Mesendoderm (in vitro differentiated cells): ENCODE data around the gene UBXN4.

Experiments
- DNase-seq: peaks from one replicate; pipeline ENCODE4 v3.0.0; 2013
- H2AK5ac ChIP-seq: 2 replicates; pipeline ENCODE4 v1.6.1; 2013; ENCODE audit warnings: low read length, inconsistent platforms
- H2BK120ac ChIP-seq: 2 replicates; pipeline ENCODE4 v1.6.1; 2013; ENCODE audit warnings: low read depth, mild to moderate bottlenecking, low read length, moderate library complexity, mixed read lengths
- H2BK15ac ChIP-seq: replicated peaks from 2 replicates; pipeline ENCODE4 v1.6.1; 2013; ENCODE audit warnings: low read depth, mild to moderate bottlenecking, moderate library complexity
- H2BK5ac ChIP-seq: 2 replicates; pipeline ENCODE4 v1.6.1; 2013; ENCODE audit warnings: low read length, inconsistent platforms
- H3K18ac ChIP-seq: 2 replicates; pipeline ENCODE4 v1.6.1; 2013; ENCODE audit warnings: mild to moderate bottlenecking, low read length, mixed read lengths
- H3K23ac ChIP-seq: one replicate; pipeline ENCODE4 v1.6.1; 2013; ENCODE audit warnings: low read length
- H3K27ac ChIP-seq: 2 replicates; pipeline ENCODE4 v1.5.1; 2013; ENCODE audit warnings: low read depth, mild to moderate bottlenecking, inconsistent platforms, low read length, moderate library complexity
- H3K27me3 ChIP-seq: 2 replicates; pipeline ENCODE4 v1.6.1; 2013; ENCODE audit warnings: low read length, control low read depth, mild to moderate bottlenecking, inconsistent platforms; ENCODE audit not compliant: insufficient read depth, poor library complexity
- H3K36me3 ChIP-seq: 2 replicates; pipeline ENCODE4 v1.6.1; 2013; ENCODE audit warnings: low read length, inconsistent platforms; ENCODE audit not compliant: control insufficient read depth, insufficient read depth
- H3K4ac ChIP-seq: one replicate; pipeline ENCODE4 v1.6.1; 2013; ENCODE audit warnings: low read depth, mild to moderate bottlenecking, low read length, moderate library complexity
- H3K4me1 ChIP-seq: 2 replicates; pipeline ENCODE4 v1.6.1; 2013; ENCODE audit warnings: low read depth, low read length, inconsistent platforms; ENCODE audit not compliant: control insufficient read depth
- H3K4me2 ChIP-seq: 2 replicates; pipeline ENCODE4 v1.6.1; 2013; ENCODE audit warnings: low read length
- H3K4me3 ChIP-seq: 2 replicates; pipeline ENCODE4 v1.5.1; 2013; ENCODE audit warnings: mild to moderate bottlenecking, low read length
- H3K56ac ChIP-seq: one replicate; pipeline ENCODE4 v1.6.1; 2013; ENCODE audit warnings: low read length
- H3K79me1 ChIP-seq: 2 replicates; pipeline ENCODE4 v1.6.1; 2013; ENCODE audit warnings: low read length, inconsistent platforms
- H3K79me2 ChIP-seq: 2 replicates; pipeline ENCODE4 v1.6.1; 2013; ENCODE audit warnings: mild to moderate bottlenecking, low read length; ENCODE audit not compliant: control insufficient read depth, insufficient read depth
- H3K9ac ChIP-seq: 2 replicates; pipeline ENCODE4 v1.6.1; 2013; ENCODE audit warnings: low read length, inconsistent platforms
- H4K5ac ChIP-seq: one replicate; pipeline ENCODE4 v1.6.1; 2013; ENCODE audit warnings: low read length
- H4K8ac ChIP-seq: one replicate; pipeline ENCODE4 v1.6.1; 2013; ENCODE audit warnings: low read depth, mild to moderate bottlenecking, control low read depth, low read length, moderate library complexity
- WGBS: extraction: QIAGEN DNeasy Blood & Tissue Kit; methylation state at CpG from one replicate; pipeline ENCODE4 v1.1.7; 2013; ENCODE audit warnings: low lambda C conversion rate, missing lambda C conversion rate; ENCODE audit not compliant: insufficient coverage; ENCODE audit errors: extremely low coverage; 5-methylcytosine and 5-hydroxymethylcytosine counted together

UBXN4 gene

DNA sequence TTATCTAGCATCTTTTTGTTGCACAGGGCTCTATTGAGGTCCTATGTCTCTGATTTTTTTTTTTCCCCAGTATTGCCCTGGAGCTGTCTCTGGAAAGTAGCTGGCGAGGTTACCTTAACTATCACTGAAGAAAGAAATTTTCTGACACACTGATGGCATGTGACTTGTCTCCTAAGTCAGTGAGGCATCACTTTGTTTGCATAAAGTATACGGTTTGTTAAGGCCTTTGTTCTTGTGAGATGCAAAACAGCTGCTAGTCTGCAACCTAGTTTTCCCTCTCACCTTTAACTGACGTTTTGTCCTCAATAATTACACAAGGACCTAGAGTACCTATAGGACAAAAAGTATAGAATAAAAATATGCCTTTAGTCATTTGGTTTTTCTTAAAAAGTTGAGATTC is 41.8 kb downstream of the UBXN4 start:
- Histone ChIP-seq H3K56ac (no peak overlapping the region), H3K23ac (no peak overlapping the region), H3K36me3 (peaks cover 2% of the 10 kb centered on the region), H3K27ac (no peak overlapping the region), H3K27me3 (no peaks in the 10 kb centered on the region), H2BK120ac (no peak overlapping the region), H3K9ac (no peak overlapping the region), H2BK5ac (no peak overlapping the region), H3K4ac (no peak overlapping the region), H3K4me3 (no peak overlapping the region), H2BK15ac (no peak overlapping the region), H3K18ac (no peak overlapping the region), H4K5ac (no peak overlapping the region), H4K8ac (no peak overlapping the region), H3K79me1 (no peaks in the 10 kb centered on the region), H3K4me2 (no peak overlapping the region), H3K4me1 (no peaks in the 10 kb centered on the region), H3K79me2 (no peaks in the 10 kb centered on the region), H2AK5ac (no peak overlapping the region)
- no peak for DNase-seq
- WGBS, result no CpG with 5 or more reads among the region's 3 CpGs

DNA sequence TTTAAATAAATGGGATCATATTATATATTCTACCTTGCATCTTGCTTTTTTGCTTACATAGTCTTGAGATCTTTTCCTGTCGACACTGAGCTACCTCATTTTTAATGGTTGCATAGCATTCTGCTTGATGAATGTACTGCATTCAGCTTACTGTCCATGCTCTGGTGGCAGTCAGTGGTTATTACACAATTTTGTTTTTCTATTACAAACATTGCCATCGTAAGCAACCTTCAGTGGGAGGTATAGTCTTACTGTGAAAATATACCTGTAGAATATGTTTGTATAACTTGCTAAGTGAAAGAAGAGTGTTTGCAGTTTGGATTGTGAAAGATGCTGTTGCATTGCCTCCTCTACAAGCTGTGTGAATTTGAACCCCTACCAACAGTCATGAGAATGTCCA is 43.4 kb downstream of the UBXN4 start:
- no peak for DNase-seq
- Histone ChIP-seq H2BK5ac (no peak overlapping the region), H3K9ac (no peak overlapping the region), H3K4me1 (no peaks in the 10 kb centered on the region), H3K4ac (no peak overlapping the region), H3K27ac (no peak overlapping the region), H3K79me1 (no peaks in the 10 kb centered on the region), H2BK15ac (no peak overlapping the region), H4K8ac (no peak overlapping the region), H3K36me3 (peaks cover 2% of the 10 kb centered on the region), H3K56ac (no peak overlapping the region), H3K4me2 (no peak overlapping the region), H2AK5ac (no peak overlapping the region), H3K79me2 (no peaks in the 10 kb centered on the region), H2BK120ac (no peak overlapping the region), H3K27me3 (no peaks in the 10 kb centered on the region), H3K4me3 (no peak overlapping the region), H4K5ac (no peak overlapping the region), H3K18ac (no peak overlapping the region), H3K23ac (no peak overlapping the region)
- WGBS, result no CpG with 5 or more reads among the region's 2 CpGs

GRCh38 chr2:135786823-135787222 is 45.2 kb downstream of the UBXN4 start:
- Histone ChIP-seq H3K27me3 (no peaks in the 10 kb centered on the region), H3K23ac (no peak overlapping the region), H2AK5ac (no peak overlapping the region), H3K4me3 (no peak overlapping the region), H3K36me3 (peaks cover 2% of the 10 kb centered on the region), H2BK5ac (no peak overlapping the region), H3K79me1 (no peaks in the 10 kb centered on the region), H4K8ac (no peak overlapping the region), H3K18ac (no peak overlapping the region), H2BK120ac (no peak overlapping the region), H3K4me2 (no peak overlapping the region), H3K56ac (no peak overlapping the region), H3K79me2 (no peaks in the 10 kb centered on the region), H4K5ac (no peak overlapping the region), H3K9ac (no peak overlapping the region), H2BK15ac (no peak overlapping the region), H3K27ac (no peak overlapping the region), H3K4me1 (no peaks in the 10 kb centered on the region), H3K4ac (no peak overlapping the region)
- no CpG with 5 or more reads among the region's 5 CpGs for WGBS
- peak; percentile 48 for DNase-seq

DNA sequence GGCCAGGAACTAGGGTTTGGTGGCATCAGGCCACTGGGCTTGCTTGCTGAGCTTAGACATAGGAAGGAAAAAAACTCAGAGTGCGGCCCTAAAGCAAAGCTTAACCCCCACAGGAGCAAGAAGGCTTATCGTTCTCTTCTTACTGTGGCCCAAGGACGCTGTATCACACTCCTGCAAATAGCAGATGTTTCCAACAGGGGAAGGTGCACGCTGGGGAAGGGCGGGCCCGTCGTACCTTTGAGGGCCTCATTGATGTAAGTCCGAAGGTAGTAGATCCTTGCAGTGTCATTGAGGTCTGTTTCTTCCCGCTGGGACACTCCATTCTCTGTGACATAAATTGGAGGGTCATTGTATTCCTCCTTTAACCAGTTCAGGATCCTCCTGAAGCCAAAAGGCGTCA is 48.8 kb downstream of the UBXN4 start:
- no peaks in the 10 kb centered on the region for H3K79me1 ChIP-seq
- H3K4me2 ChIP-seq, result no peak overlapping the region
- H2AK5ac ChIP-seq, result no peak overlapping the region
- H3K4me1 ChIP-seq, result no peaks in the 10 kb centered on the region
- no CpG with 5 or more reads among the region's 10 CpGs for WGBS
- no peak overlapping the region for H2BK120ac ChIP-seq
- H2BK15ac ChIP-seq, result no peak overlapping the region
- no peaks in the 10 kb centered on the region for H3K27me3 ChIP-seq
- H3K79me2 ChIP-seq, result no peaks in the 10 kb centered on the region
- H3K9ac ChIP-seq, result no peak overlapping the region
- H3K27ac ChIP-seq, result no peak overlapping the region
- no peaks in the 10 kb centered on the region for H3K36me3 ChIP-seq
- no peak overlapping the region for H3K23ac ChIP-seq
- no peak overlapping the region for H4K8ac ChIP-seq
- no peak for DNase-seq
- no peak overlapping the region for H3K4me3 ChIP-seq
- H3K4ac ChIP-seq, result no peak overlapping the region
- H2BK5ac ChIP-seq, result no peak overlapping the region
- H4K5ac ChIP-seq, result no peak overlapping the region
- H3K56ac ChIP-seq, result no peak overlapping the region
- H3K18ac ChIP-seq, result no peak overlapping the region

DNA sequence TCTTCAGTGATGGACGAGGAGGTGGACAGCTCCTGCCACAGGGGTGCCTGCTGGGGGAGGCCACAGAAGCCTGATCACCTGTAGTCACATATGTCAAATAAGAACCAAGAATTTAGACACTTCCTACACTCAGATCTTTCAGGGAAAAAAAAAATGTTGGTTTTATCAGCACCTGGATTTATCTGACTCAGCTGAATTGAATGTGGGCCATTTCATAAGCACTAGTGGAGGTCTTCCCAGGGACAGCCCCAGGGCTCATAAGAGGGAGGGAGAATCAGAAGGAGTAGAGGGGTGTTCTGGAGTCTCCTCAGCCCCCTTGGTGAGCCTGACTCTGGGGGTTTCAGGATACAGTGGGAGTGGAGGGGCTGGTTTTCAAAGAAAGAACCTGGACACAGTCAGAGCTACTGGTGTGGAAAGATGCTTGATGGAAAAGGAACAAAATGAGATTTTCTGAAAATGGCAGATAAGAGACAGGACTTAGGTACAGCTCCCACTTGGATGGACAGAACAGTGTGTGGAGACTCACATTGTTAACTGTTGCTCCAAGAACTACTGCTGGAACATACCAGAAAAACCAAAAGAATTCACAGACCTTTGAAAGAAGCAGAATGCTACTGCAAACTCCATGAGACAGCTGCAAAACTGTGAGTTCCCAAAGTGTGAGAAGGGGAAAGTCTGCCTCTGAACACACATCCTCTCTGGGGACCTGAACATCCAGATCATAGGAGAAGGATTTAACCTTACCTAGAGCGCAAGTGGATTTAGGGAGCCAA is 49.9 kb downstream of the UBXN4 start:
- Histone ChIP-seq H3K36me3 (no peaks in the 10 kb centered on the region), H2BK120ac (no peak overlapping the region), H3K4me2 (no peak overlapping the region), H4K8ac (no peak overlapping the region), H2BK5ac (no peak overlapping the region), H3K4me3 (no peak overlapping the region), H3K23ac (no peak overlapping the region), H3K9ac (no peak overlapping the region), H2AK5ac (no peak overlapping the region), H3K4ac (no peak overlapping the region), H3K79me1 (no peaks in the 10 kb centered on the region), H3K56ac (no peak overlapping the region), H3K18ac (no peak overlapping the region), H2BK15ac (no peak overlapping the region), H3K4me1 (no peaks in the 10 kb centered on the region), H3K27ac (no peak overlapping the region), H3K27me3 (no peaks in the 10 kb centered on the region), H3K79me2 (no peaks in the 10 kb centered on the region), H4K5ac (no peak overlapping the region)
- WGBS, result no CpG with 5 or more reads among the region's 2 CpGs
- DNase-seq, result no peak
